ENCODE results near the gene CDH2. TPM values are rescaled to one million over a fixed set of nuclear protein-coding genes. Genes with fewer than 3 reads are reported as not detected.

CDH2 gene
- total RNA-seq = 1.8 TPM
- long read RNA-seq, full-length matches to known transcripts = 2 of 3 reads
- long read RNA-seq, partial matches to known transcripts = 1 of 3 reads
- long read RNA-seq, other reads (novel, unspliced or antisense) = 0 of 3 reads

- ATAC-seq (peak; percentile 43), DNase-seq (peak; percentile 66)
- Histone ChIP-seq H3K4me3 (peak within 1 kb of the TSS; percentile 47), H3K27me3 (peaks cover 53% of the 10 kb centered on the region), H3K27ac (no peak within 1 kb of the TSS), H3K4me1 (no peaks in the 10 kb centered on the region), H3K36me3 (no peaks in the 10 kb centered on the region), H3K9me3 (no peaks in the 10 kb centered on the region)
- TF ChIP-seq, protein P1, sequence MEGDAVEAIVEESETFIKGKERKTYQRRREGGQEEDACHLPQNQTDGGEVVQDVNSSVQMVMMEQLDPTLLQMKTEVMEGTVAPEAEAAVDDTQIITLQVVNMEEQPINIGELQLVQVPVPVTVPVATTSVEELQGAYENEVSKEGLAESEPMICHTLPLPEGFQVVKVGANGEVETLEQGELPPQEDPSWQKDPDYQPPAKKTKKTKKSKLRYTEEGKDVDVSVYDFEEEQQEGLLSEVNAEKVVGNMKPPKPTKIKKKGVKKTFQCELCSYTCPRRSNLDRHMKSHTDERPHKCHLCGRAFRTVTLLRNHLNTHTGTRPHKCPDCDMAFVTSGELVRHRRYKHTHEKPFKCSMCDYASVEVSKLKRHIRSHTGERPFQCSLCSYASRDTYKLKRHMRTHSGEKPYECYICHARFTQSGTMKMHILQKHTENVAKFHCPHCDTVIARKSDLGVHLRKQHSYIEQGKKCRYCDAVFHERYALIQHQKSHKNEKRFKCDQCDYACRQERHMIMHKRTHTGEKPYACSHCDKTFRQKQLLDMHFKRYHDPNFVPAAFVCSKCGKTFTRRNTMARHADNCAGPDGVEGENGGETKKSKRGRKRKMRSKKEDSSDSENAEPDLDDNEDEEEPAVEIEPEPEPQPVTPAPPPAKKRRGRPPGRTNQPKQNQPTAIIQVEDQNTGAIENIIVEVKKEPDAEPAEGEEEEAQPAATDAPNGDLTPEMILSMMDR (IDR thresholded peaks at IDR 0.05) = no peak
- intact Hi-C loops (cut with DNase I) = no loop called here
These were observed at the start of gene CDH2 for GRCh38 chr18:28176948-28177827. Gene CDH2, minus strand, starts transcription at chr18:28177130. Its CDS starts 108 bp downstream, at chr18:28177022.

DNA sequence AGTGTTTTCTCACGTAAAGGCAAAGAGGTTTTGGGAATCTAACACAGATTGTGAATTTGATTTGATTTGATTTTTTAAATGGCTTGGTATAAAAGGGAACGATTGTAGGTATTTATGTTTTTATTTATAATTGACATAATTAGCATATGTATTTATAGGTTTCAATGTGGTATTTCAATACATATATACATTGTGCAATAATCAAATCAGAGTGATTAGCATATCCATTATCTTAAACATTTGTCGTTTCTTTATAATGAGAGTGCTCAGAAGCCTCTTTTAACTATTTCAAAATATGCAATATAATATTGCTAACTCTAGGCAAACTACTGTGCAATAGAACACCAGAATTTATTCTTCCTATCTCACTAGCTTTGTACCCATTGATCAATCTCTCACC, 35.1 kb upstream of the CDH2 start:
- TF ChIP-seq, protein P1 (IDR thresholded peaks at IDR 0.05) = no peak
- Histone ChIP-seq H3K4me1 (no peaks in the 10 kb centered on the region), H3K4me3 (no peak overlapping the region), H3K27ac (no peak overlapping the region), H3K9me3 (no peaks in the 10 kb centered on the region), H3K27me3 (no peaks in the 10 kb centered on the region), H3K36me3 (no peaks in the 10 kb centered on the region)
- no peak for ATAC-seq
- intact Hi-C loops (cut with DNase I) = no loop called here
- no peak for DNase-seq

GRCh38 chr18:28208712-28209265, 31.9 kb upstream of the CDH2 start:
- ATAC-seq (no peak), DNase-seq (no peak)
- TF ChIP-seq, protein P1 (IDR thresholded peaks at IDR 0.05) = no peak
- H3K36me3 ChIP-seq = no peaks in the 10 kb centered on the region
- H3K27me3 ChIP-seq = no peaks in the 10 kb centered on the region
- no peak overlapping the region for H3K27ac ChIP-seq
- intact Hi-C loops (cut with DNase I) = no loop called here
- no peaks in the 10 kb centered on the region for H3K4me1 ChIP-seq
- no peaks in the 10 kb centered on the region for H3K9me3 ChIP-seq
- H3K4me3 ChIP-seq = no peak overlapping the region

DNA sequence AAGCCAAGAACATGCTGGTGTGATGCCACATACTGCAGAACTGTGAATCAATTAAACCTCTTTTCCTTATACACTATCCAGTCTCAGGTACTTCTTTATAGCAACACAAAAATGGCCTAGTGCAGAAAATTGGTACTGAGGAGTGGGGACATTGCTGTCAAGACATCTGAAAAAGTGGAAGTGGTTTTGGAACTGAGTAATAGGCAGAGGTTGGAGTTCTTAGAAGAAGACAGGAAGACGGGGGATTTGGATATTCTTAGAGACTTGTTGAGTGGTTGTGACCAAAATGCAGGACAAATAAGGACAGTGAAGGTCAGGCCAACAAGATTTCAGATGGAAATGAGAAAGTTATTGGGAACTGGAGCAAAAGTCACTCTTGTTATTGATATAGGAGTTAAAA, 31.3 kb upstream of the CDH2 start:
- intact Hi-C loops (cut with DNase I) = no loop called here
- H3K27ac ChIP-seq = no peak overlapping the region
- no peak for ATAC-seq
- no peak overlapping the region for H3K4me3 ChIP-seq
- TF ChIP-seq, protein P1 (IDR thresholded peaks at IDR 0.05) = no peak
- no peaks in the 10 kb centered on the region for H3K9me3 ChIP-seq
- no peaks in the 10 kb centered on the region for H3K36me3 ChIP-seq
- no peaks in the 10 kb centered on the region for H3K27me3 ChIP-seq
- DNase-seq = no peak
- no peaks in the 10 kb centered on the region for H3K4me1 ChIP-seq

DNA sequence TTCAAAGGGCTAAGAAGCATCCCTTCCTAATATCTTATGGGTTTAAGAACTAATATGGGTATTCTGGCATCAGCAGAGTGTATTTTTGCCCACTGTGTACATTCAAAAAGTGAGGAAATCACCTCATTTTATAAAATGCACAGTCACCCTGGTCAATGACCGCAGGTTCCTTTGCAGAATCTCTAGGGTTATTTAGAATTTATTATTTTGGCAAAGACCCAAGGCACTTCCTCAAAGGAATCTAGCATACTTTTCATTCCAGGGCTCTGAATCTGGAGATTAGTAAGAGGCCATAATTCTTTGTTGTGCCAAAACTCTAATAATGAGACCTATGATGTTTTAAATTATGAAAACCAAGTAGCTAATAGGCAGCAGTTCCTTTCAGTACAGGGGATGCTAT, 27.2 kb upstream of the CDH2 start:
- DNase-seq (no peak), ATAC-seq (no peak)
- no peaks in the 10 kb centered on the region for H3K36me3 ChIP-seq
- H3K4me3 ChIP-seq = no peak overlapping the region
- H3K27ac ChIP-seq = no peak overlapping the region
- intact Hi-C loops (cut with DNase I) = no loop called here
- H3K4me1 ChIP-seq = no peaks in the 10 kb centered on the region
- H3K9me3 ChIP-seq = no peaks in the 10 kb centered on the region
- TF ChIP-seq, protein P1 (IDR thresholded peaks at IDR 0.05) = no peak
- no peaks in the 10 kb centered on the region for H3K27me3 ChIP-seq

All from upper lobe of right lung (tissue), 1 donor.